Measurements from ENCODE around the gene UBL4A.

Gene UBL4A

GRCh38 chrX:154481911-154482601 is 4.4 kb downstream of the UBL4A start:
- no peak for DNase-seq

- no peak for DNase-seq
These were observed 5.2 kb downstream of the UBL4A start for GRCh38 chrX:154481195-154481594.

GRCh38 chrX:154478728-154479622 is 7.4 kb downstream of the UBL4A start, which contains the start of gene LAGE3:
LAGE3 (minus strand) TSS chrX:154479281; CDS start chrX:154478915, 366 bp downstream.
- peak; percentile 95 for DNase-seq

GRCh38 chrX:154477891-154478477 is 8.4 kb downstream of the UBL4A start:
- DNase-seq: peak; percentile 38

- peak; percentile 35 for DNase-seq
These were observed 9.6 kb downstream of the UBL4A start for GRCh38 chrX:154476821-154477220.

GRCh38 chrX:154473683-154474082 is 12.7 kb downstream of the UBL4A start:
- DNase-seq: no peak

GRCh38 chrX:154472685-154473632 is 13.5 kb downstream of the UBL4A start:
- no peak for DNase-seq

- no peak for DNase-seq
These were observed 14.4 kb downstream of the UBL4A start for GRCh38 chrX:154471839-154472684.

- no peak for DNase-seq
These were observed 15.4 kb downstream of the UBL4A start for GRCh38 chrX:154470914-154471568.

- DNase-seq: no peak
These were observed 16.0 kb downstream of the UBL4A start for GRCh38 chrX:154470434-154470833.

GRCh38 chrX:154469880-154470279 is 16.5 kb downstream of the UBL4A start:
- DNase-seq: no peak

- DNase-seq: no peak
These were observed 17.3 kb downstream of the UBL4A start for GRCh38 chrX:154469114-154469513.

GRCh38 chrX:154468217-154468616 is 18.2 kb downstream of the UBL4A start:
- DNase-seq: no peak

- no peak for DNase-seq
These were observed 18.9 kb downstream of the UBL4A start for GRCh38 chrX:154467556-154467955.

GRCh38 chrX:154466907-154467306 is 19.5 kb downstream of the UBL4A start:
- DNase-seq: no peak

- no peak for DNase-seq
These were observed 20.4 kb downstream of the UBL4A start for GRCh38 chrX:154466036-154466435.

GRCh38 chrX:154465601-154466000 is 20.8 kb downstream of the UBL4A start:
- no peak for DNase-seq

- no peak for DNase-seq
These were observed 21.5 kb downstream of the UBL4A start for GRCh38 chrX:154464806-154465365.

GRCh38 chrX:154463611-154464220 is 22.7 kb downstream of the UBL4A start:
- no peak for DNase-seq

- DNase-seq: no peak
These were observed 24.0 kb downstream of the UBL4A start for GRCh38 chrX:154462396-154462795.

Measured in DMS53 (cell line).